CD4-positive, CD25-positive, alpha-beta regulatory T cell (primary cell): Measurements from ENCODE around the gene ANKRD13B. TPM values are rescaled to one million over a fixed set of nuclear protein-coding genes. Genes with fewer than 3 reads are reported as not detected.

Experiments used
- ATAC-seq, 2 donors: fragments of 150-1000 bp; cut with Tn5 transposase; one replicate each; pipeline ENCODE4 v1.10.0; 2021; ENCODE audit warnings: low read depth in 2 of 2, moderate number of reproducible peaks in 2 of 2, moderate library complexity in 1 of 2
- DNase-seq, 3 donors: peaks; one replicate each; pipeline versions ENCODE4 v3.0.0 to v3.0.0-alpha.2; 2012 to 2022; ENCODE audit warnings: mixed read lengths in 1 of 3
- H3K27ac ChIP-seq: one replicate; pipeline ENCODE4 v1.7.0; 2013; ENCODE audit warnings: mild to moderate bottlenecking, low read length; ENCODE audit not compliant: insufficient read depth, poor library complexity, severe bottlenecking
- H3K27me3 ChIP-seq: one replicate; pipeline ENCODE4 v1.7.0; 2013; ENCODE audit warnings: low read length; ENCODE audit not compliant: control insufficient read depth, insufficient read depth
- H3K36me3 ChIP-seq: one replicate; pipeline ENCODE4 v1.7.0; 2013; ENCODE audit warnings: mild to moderate bottlenecking, low read length, moderate library complexity; ENCODE audit not compliant: control insufficient read depth, insufficient read depth
- H3K4me1 ChIP-seq: 2 replicates; pipeline ENCODE4 v1.7.0; 2013; ENCODE audit warnings: mild to moderate bottlenecking, low read length; ENCODE audit not compliant: insufficient read depth, control insufficient read depth, poor library complexity, severe bottlenecking
- H3K4me3 ChIP-seq: one replicate; pipeline ENCODE4 v1.7.0; 2013; ENCODE audit warnings: low read depth, mild to moderate bottlenecking, low read length, moderate library complexity
- H3K9me3 ChIP-seq, 2 experiments: 1 replicate in 1 of 2; 2 replicates in 1 of 2; pipeline ENCODE4 v1.7.0; 2013; ENCODE audit warnings: low read length in 2 of 2, mild to moderate bottlenecking in 1 of 2, moderate library complexity in 1 of 2; ENCODE audit not compliant: control insufficient read depth in 2 of 2
- H3K27ac Mint-ChIP-seq, 3 donors: one replicate each; pipeline ENCODE4 v1.8.0; 2020 to 2022; ENCODE audit warnings: mild to moderate bottlenecking in 3 of 3, mixed read lengths in 3 of 3, moderate library complexity in 2 of 3
- H3K27me3 Mint-ChIP-seq: one replicate; pipeline ENCODE4 v1.8.0; 2022; ENCODE audit warnings: mild to moderate bottlenecking, mixed read lengths
- H3K36me3 Mint-ChIP-seq: one replicate; pipeline ENCODE4 v1.8.0; 2020; ENCODE audit warnings: mixed read lengths
- H3K4me1 Mint-ChIP-seq, 4 donors: one replicate each; pipeline ENCODE4 v1.8.0; 2020 to 2022; ENCODE audit warnings: mixed read lengths in 4 of 4, mild to moderate bottlenecking in 1 of 4
- H3K4me3 Mint-ChIP-seq, 4 donors: one replicate each; pipeline ENCODE4 v1.8.0; 2020 to 2022; ENCODE audit warnings: mild to moderate bottlenecking in 4 of 4, mixed read lengths in 4 of 4, moderate library complexity in 3 of 4
- H3K9me3 Mint-ChIP-seq, 7 donors: one replicate each; pipeline ENCODE4 v1.8.0; 2020 to 2022; ENCODE audit warnings: mixed read lengths in 7 of 7, mild to moderate bottlenecking in 3 of 7, moderate library complexity in 2 of 7
- polyA plus RNA-seq, 4 donors: library from polyadenylated mRNA; unstranded; fragments of 300-500 nt; fragmentation: Illumina TruSeq; gene quantifications; one replicate each; pipeline ENCODE4 v1.2.3, GENCODE V29; 2021
- total RNA-seq: library from RNA; stranded (reverse); gene quantifications from one replicate; pipeline ENCODE4 v1.2.3, GENCODE V29; 2022

Gene ANKRD13B
- total and polyA plus RNA-seq, 5 donors from 2014 or later: 0.05 to 5.9 (median 0.18) TPM; not detected in 2

GRCh38 chr17:29570521-29570920, 22.4 kb upstream of the ANKRD13B start:
- H3K27ac ChIP-seq: no peak overlapping the region
- H3K4me3 ChIP-seq: no peak overlapping the region
- H3K9me3 ChIP-seq: no peaks in the 10 kb centered on the region
- peaks cover 15% of the 10 kb centered on the region for H3K4me1 ChIP-seq
- Mint-ChIP-seq H3K4me1 (peaks cover 0 to 29% (median 18%) of the 10 kb centered on the region in 4 donors), H3K4me3 (peak overlapping the region; percentile 64 to 84 (median 78)), H3K27ac (peak overlapping the region in 1 of 3 donors; percentile 85), H3K27me3 (no peaks in the 10 kb centered on the region), H3K36me3 (peaks cover 5% of the 10 kb centered on the region), H3K9me3 (peaks cover 0 to 2% (median 0%) of the 10 kb centered on the region in 7 donors)
- DNase-seq: no peak
- no peaks in the 10 kb centered on the region for H3K27me3 ChIP-seq
- ATAC-seq: no peak
- H3K36me3 ChIP-seq: peaks cover 10% of the 10 kb centered on the region

- no peaks in the 10 kb centered on the region for H3K9me3 ChIP-seq
- no peak overlapping the region for H3K4me3 ChIP-seq
- no peak overlapping the region for H3K27ac Mint-ChIP-seq
- H3K4me1 ChIP-seq: peaks cover 8% of the 10 kb centered on the region
- peaks cover 0 to 22% (median 15%) of the 10 kb centered on the region in 4 donors for H3K4me1 Mint-ChIP-seq
- H3K36me3 Mint-ChIP-seq: peaks cover 5% of the 10 kb centered on the region
- no peak overlapping the region for H3K27ac ChIP-seq
- H3K36me3 ChIP-seq: peaks cover 19% of the 10 kb centered on the region
- H3K27me3 ChIP-seq: no peaks in the 10 kb centered on the region
- no peak for DNase-seq
- no peak for ATAC-seq
- peaks cover 0 to 2% (median 0%) of the 10 kb centered on the region in 7 donors for H3K9me3 Mint-ChIP-seq
- no peaks in the 10 kb centered on the region for H3K27me3 Mint-ChIP-seq
- peak overlapping the region in 1 of 4 donors; percentile 82 for H3K4me3 Mint-ChIP-seq
Observed at GRCh38 chr17:29571486-29571882, 21.4 kb upstream of the ANKRD13B start.

GRCh38 chr17:29571883-29572681, 20.9 kb upstream of the ANKRD13B start:
- H3K9me3 ChIP-seq: no peaks in the 10 kb centered on the region
- Mint-ChIP-seq H3K27me3 (no peaks in the 10 kb centered on the region), H3K4me3 (peak overlapping the region in 1 of 4 donors; percentile 82), H3K27ac (no peak overlapping the region), H3K36me3 (peaks cover 5% of the 10 kb centered on the region), H3K9me3 (peaks cover 0 to 2% (median 0%) of the 10 kb centered on the region in 7 donors), H3K4me1 (peaks cover 0 to 22% (median 15%) of the 10 kb centered on the region in 4 donors)
- H3K27me3 ChIP-seq: no peaks in the 10 kb centered on the region
- H3K36me3 ChIP-seq: peaks cover 24% of the 10 kb centered on the region
- H3K4me3 ChIP-seq: no peak overlapping the region
- H3K27ac ChIP-seq: no peak overlapping the region
- ATAC-seq (no peak), DNase-seq (no peak)
- H3K4me1 ChIP-seq: peaks cover 8% of the 10 kb centered on the region

- peaks cover 29% of the 10 kb centered on the region for H3K36me3 ChIP-seq
- Mint-ChIP-seq H3K4me3 (no peak overlapping the region), H3K27ac (no peak overlapping the region), H3K9me3 (peaks cover 0 to 2% (median 0%) of the 10 kb centered on the region in 7 donors), H3K4me1 (peaks cover 0 to 22% (median 15%) of the 10 kb centered on the region in 4 donors), H3K27me3 (no peaks in the 10 kb centered on the region), H3K36me3 (peaks cover 8% of the 10 kb centered on the region)
- H3K4me3 ChIP-seq: no peak overlapping the region
- H3K4me1 ChIP-seq: peaks cover 8% of the 10 kb centered on the region
- H3K9me3 ChIP-seq: no peaks in the 10 kb centered on the region
- H3K27me3 ChIP-seq: no peaks in the 10 kb centered on the region
- H3K27ac ChIP-seq: no peak overlapping the region
- ATAC-seq: peak; percentile 27 to 43
- peak in 1 of 3 donors; percentile 51 for DNase-seq
Observed at GRCh38 chr17:29572691-29573557, 20.0 kb upstream of the ANKRD13B start.

GRCh38 chr17:29573558-29573869, 19.4 kb upstream of the ANKRD13B start:
- H3K27me3 ChIP-seq: no peaks in the 10 kb centered on the region
- peaks cover 8% of the 10 kb centered on the region for H3K4me1 ChIP-seq
- H3K9me3 Mint-ChIP-seq: peaks cover 0 to 2% (median 0%) of the 10 kb centered on the region in 7 donors
- no peak overlapping the region for H3K27ac Mint-ChIP-seq
- H3K4me3 ChIP-seq: no peak overlapping the region
- H3K4me1 Mint-ChIP-seq: peaks cover 0 to 22% (median 15%) of the 10 kb centered on the region in 4 donors
- DNase-seq (no peak), ATAC-seq (no peak)
- H3K4me3 Mint-ChIP-seq: no peak overlapping the region
- H3K27ac ChIP-seq: no peak overlapping the region
- H3K27me3 Mint-ChIP-seq: no peaks in the 10 kb centered on the region
- peaks cover 33% of the 10 kb centered on the region for H3K36me3 ChIP-seq
- peaks cover 12% of the 10 kb centered on the region for H3K36me3 Mint-ChIP-seq
- H3K9me3 ChIP-seq: no peaks in the 10 kb centered on the region

- peaks cover 4% of the 10 kb centered on the region for H3K4me1 ChIP-seq
- ATAC-seq (no peak), DNase-seq (no peak)
- H3K27me3 Mint-ChIP-seq: no peaks in the 10 kb centered on the region
- no peaks in the 10 kb centered on the region for H3K27me3 ChIP-seq
- H3K36me3 ChIP-seq: peaks cover 33% of the 10 kb centered on the region
- no peak overlapping the region for H3K4me3 ChIP-seq
- no peak overlapping the region for H3K4me3 Mint-ChIP-seq
- peaks cover 16% of the 10 kb centered on the region for H3K36me3 Mint-ChIP-seq
- H3K9me3 Mint-ChIP-seq: peaks cover 0 to 2% (median 0%) of the 10 kb centered on the region in 7 donors
- H3K27ac ChIP-seq: no peak overlapping the region
- peaks cover 0 to 20% (median 13%) of the 10 kb centered on the region in 4 donors for H3K4me1 Mint-ChIP-seq
- H3K27ac Mint-ChIP-seq: peak overlapping the region in 1 of 3 donors; percentile 12
- H3K9me3 ChIP-seq: no peaks in the 10 kb centered on the region
Observed at GRCh38 chr17:29573871-29574731, 18.8 kb upstream of the ANKRD13B start.
